GM12878 (cell line): Measurements from ENCODE around the gene DNAAF1. TPM values are rescaled to one million over a fixed set of nuclear protein-coding genes. Genes with fewer than 3 reads are reported as not detected.

Experiments
- ATAC-seq: fragments of 200-7000 bp; cut with Tn5 transposase; 3 replicates; pipeline ENCODE4 v1.9.1; 2020; ENCODE audit warnings: mild to moderate bottlenecking, moderate library complexity
- BruUV-seq: library from RNA; stranded (reverse); fragments of 400-500 nt; replicated peaks from 2 replicates; lab custom pipeline; 2021; lab: Mats Ljungman, UMichigan
- CTCF ChIA-PET: fragments of 300-600 bp; sonication (Branson Sonifier 250); formaldehyde crosslinking; extraction: SDS; loops from one replicate; lab custom pipeline; 2021; ENCODE audit warnings: inconsistent platforms; lab: Yijun Ruan, JAX
- POLR2A ChIA-PET: fragments of 350-600 bp; formaldehyde crosslinking; extraction: SDS; loops from one replicate; lab custom pipeline; 2021; ENCODE audit warnings: inconsistent platforms; lab: Charles Lee
- RAD21 ChIA-PET: fragments of 300-600 bp; sonication (Branson Sonifier 250); formaldehyde crosslinking; loops from one replicate; lab custom pipeline; 2023; ENCODE audit warnings: antibody characterized with exemption; ENCODE audit not compliant: unreplicated experiment; lab: Charles Lee
- SMC1A ChIA-PET: fragments of 300-600 bp; sonication (Branson Sonifier 250); formaldehyde crosslinking; loops from one replicate; lab custom pipeline; 2023; ENCODE audit not compliant: unreplicated experiment, uncharacterized antibody; lab: Charles Lee
- DNase-seq: peaks from one replicate; pipeline ENCODE4 v3.0.0-alpha.2; 2011; ENCODE audit warnings: low read depth, low spot score
- FAIRE-seq: peaks from 3 replicates; lab custom pipeline; 2011; peaks lifted over from hg19 to GRCh38; lab: Jason Lieb, UNC
- H2AFZ ChIP-seq: 2 replicates; pipeline ENCODE4 v1.6.0; 2011; ENCODE audit warnings: low read depth, low read length, control low read depth; ENCODE audit not compliant: control insufficient read depth
- H3K27ac ChIP-seq: 2 replicates; pipeline ENCODE4 v1.5.1; 2011; ENCODE audit warnings: control low read depth; ENCODE audit not compliant: control insufficient read depth, insufficient read depth
- H3K27me3 ChIP-seq, 2 experiments: replicated peaks in 1 of 2; 2 replicates each; pipeline versions ENCODE4 v1.6.0 to v1.6.1; 2011; ENCODE audit warnings: low read length in 1 of 2; ENCODE audit not compliant: control insufficient read depth in 2 of 2, insufficient read depth in 2 of 2
- H3K36me3 ChIP-seq, 2 experiments: 2 replicates each; pipeline ENCODE4 v1.5.1; 2011; ENCODE audit warnings: low read length in 1 of 2; ENCODE audit not compliant: control insufficient read depth in 2 of 2, insufficient read depth in 2 of 2
- H3K4me1 ChIP-seq: 2 replicates; pipeline ENCODE4 v1.6.1; 2011; ENCODE audit warnings: mild to moderate bottlenecking, low read length, moderate library complexity, mixed read lengths; ENCODE audit not compliant: control insufficient read depth, insufficient read depth
- H3K4me2 ChIP-seq: 2 replicates; pipeline ENCODE4 v1.6.0; 2011; ENCODE audit warnings: control low read depth; ENCODE audit not compliant: control insufficient read depth, insufficient read depth
- H3K4me3 ChIP-seq: fragments of 200-600 bp; sonication (generic); 2 replicates; pipeline ENCODE4 v1.5.1; 2016
- H3K79me2 ChIP-seq: 2 replicates; pipeline ENCODE4 v1.6.0; 2011; ENCODE audit warnings: low read length; ENCODE audit not compliant: control insufficient read depth, insufficient read depth
- H3K9ac ChIP-seq: 2 replicates; pipeline ENCODE4 v1.8.0; 2011; ENCODE audit warnings: low read length, control low read depth, mixed read lengths; ENCODE audit not compliant: control insufficient read depth, insufficient read depth
- H3K9me3 ChIP-seq: replicated peaks from 3 replicates; pipeline ENCODE4 v1.5.1; 2011; ENCODE audit warnings: mild to moderate bottlenecking, low read length; ENCODE audit not compliant: control insufficient read depth, insufficient read depth
- H4K20me1 ChIP-seq: 2 replicates; pipeline ENCODE4 v1.6.0; 2011; ENCODE audit not compliant: control insufficient read depth, insufficient read depth
- ASH2L ChIP-seq: fragments of 300-600, 200-600 bp; sonication (generic); IDR thresholded peaks from 2 replicates; pipeline ENCODE4 v1.6.1; 2017; ENCODE audit warnings: low read depth, mild to moderate bottlenecking, borderline replicate concordance
- ATF3 ChIP-seq: IDR thresholded peaks from 2 replicates; pipeline ENCODE4 v1.6.1; 2011; ENCODE audit warnings: low read depth, mild to moderate bottlenecking, low read length, moderate library complexity, borderline replicate concordance; ENCODE audit errors: extremely low read depth
- CREM ChIP-seq: IDR thresholded peaks from 2 replicates; pipeline ENCODE4 v1.6.1; 2014; ENCODE audit warnings: antibody characterized with exemption, low read depth
- IKZF1 ChIP-seq: fragments of 450-650 bp; conservative IDR thresholded peaks from 2 replicates; pipeline ENCODE4 v1.6.1; 2017; ENCODE audit warnings: antibody characterized with exemption, mild to moderate bottlenecking
- POLR2AphosphoS2 ChIP-seq: IDR thresholded peaks from 2 replicates; pipeline ENCODE4 v1.6.1; 2011; ENCODE audit warnings: low read depth, mild to moderate bottlenecking, low read length, improper control_type of control experiment, moderate library complexity
- POLR2AphosphoS5 ChIP-seq: IDR thresholded peaks from 2 replicates; pipeline ENCODE4 v1.6.1; 2011; ENCODE audit warnings: mild to moderate bottlenecking, low read length, inconsistent platforms
- RAD21 ChIP-seq: IDR thresholded peaks from 2 replicates; pipeline ENCODE4 v1.6.1; 2011; ENCODE audit warnings: mild to moderate bottlenecking, low read depth, low read length, moderate library complexity; ENCODE audit not compliant: insufficient read depth
- SMC3 ChIP-seq: IDR thresholded peaks from 2 replicates; pipeline ENCODE4 v1.6.1; 2011; ENCODE audit warnings: low read length, improper control_type of control experiment, borderline replicate concordance
- USF2 ChIP-seq: IDR thresholded peaks from 2 replicates; pipeline ENCODE4 v1.6.1; 2011; ENCODE audit warnings: low read depth, low read length, improper control_type of control experiment, borderline replicate concordance
- WGBS: methylation state at CpG from one replicate; pipeline ENCODE4 v1.1.6; 2016; ENCODE audit warnings: low lambda C conversion rate; ENCODE audit not compliant: insufficient replicate concordance, insufficient coverage; ENCODE audit errors: missing lambda C conversion rate; 5-methylcytosine and 5-hydroxymethylcytosine counted together
- in situ Hi-C: fragments of 300-500 bp; cut with MboI; formaldehyde crosslinking; loops from 9 replicates; pipeline ENCODE4 v1.14.3; 2018; ENCODE audit warnings: mixed read lengths
- intact Hi-C: fragments of 100-400 bp; cut with micrococcal nuclease; formaldehyde crosslinking; loops from one replicate; pipeline ENCODE4 v1.14.2; 2022; ENCODE audit not compliant: unreplicated experiment
- polyA plus RNA-seq, 11 experiments: library from polyadenylated mRNA; depleted of rRNA in 4 of 11; unstranded in 6 of 11; stranded (reverse) in 5 of 11; fragments of >200 nt; fragmentation: Nextera tagmentation in 4 of 11; fragmentation: Illumina TruSeq in 1 of 11; extraction: Ambion mirVana in 4 of 11; extraction: Trizol in 1 of 11; gene quantifications; 1 replicate in 1 of 11; 2 replicates in 10 of 11; pipeline versions ENCODE4 v1.2.1 to v1.2.3, GENCODE V29; 2011 to 2016; ENCODE audit warnings: inconsistent platforms in 2 of 11, missing spikeins in 2 of 11, low read depth in 1 of 11
- total RNA-seq, 4 experiments: library from RNA; depleted of rRNA in 3 of 4; stranded (reverse); fragments of >200 nt in 3 of 4; fragmentation: Illumina TruSeq in 1 of 4; extraction: Trizol in 1 of 4; gene quantifications; 2 replicates each; pipeline versions ENCODE4 v1.2.1 to v1.2.3, GENCODE V29; 2013 to 2021
- TF ChIP-seq, protein P1 (sequence below): fragments of 150-350 bp; IDR thresholded peaks from 2 replicates; pipeline ENCODE4 v1.6.1; 2016; ENCODE audit warnings: low read depth, low read length

DNAAF1 gene
- total and polyA plus RNA-seq, 10 of the 15 experiments (the other 5 are each of a cell fraction or from before 2014, with no cell fraction given): 0.02 to 0.76 (median 0.08) TPM; not detected in 6

- Histone ChIP-seq H3K27me3 (no peaks in the 10 kb centered on the region), H3K9me3 (no peaks in the 10 kb centered on the region), H3K79me2 (no peaks in the 10 kb centered on the region), H3K27ac (no peak overlapping the region), H3K4me3 (no peak overlapping the region), H3K36me3 (peaks cover 5 to 12% of the 10 kb centered on the region in 2 experiments; a peak in 3 of 4 replicates), H3K4me2 (peak overlapping the region; percentile 62; the same call in 1 of the 2 replicates), H3K9ac (no peak overlapping the region), H4K20me1 (no peaks in the 10 kb centered on the region), H2AFZ (no peak overlapping the region), H3K4me1 (peaks cover 13% of the 10 kb centered on the region)
- ATAC-seq (no peak; the same call in 1 of the 3 replicates), DNase-seq (no peak), FAIRE-seq (no peak)
- no TSS peak for BruUV-seq
- POLR2A ChIA-PET: no interaction called here
- intact Hi-C loops: no loop called here
- RAD21 ChIA-PET: interaction anchor here (1.0 to 2.0 kb wide), 4 partner anchors 88 to 110 kb away, joined by 5 to 13 read pairs (median 6); no protein-coding TSS in a partner anchor
- in situ Hi-C loops: no loop called here
- SMC1A ChIA-PET: interaction anchor here (1.4 to 2.4 kb wide), 2 partner anchors 90 to 92 kb away, joined by 3 to 12 read pairs; no protein-coding TSS in a partner anchor
- CTCF ChIA-PET: interaction anchor here (0.8 to 7.1 kb wide), 5 partner anchors 10 to 117 kb away, joined by 3 to 82 read pairs (median 11); partner anchors contain the start of gene TAF1C
- 68% methylated on average over 18 of the region's 18 CpGs for WGBS
- TF ChIP-seq ASH2L (no peak), POLR2AphosphoS5 (peak; percentile 41; the same call in 1 of the 2 replicates), CREM (no peak)
- TF ChIP-seq, all 136 proteins: peak for 1
Measured at GRCh38 chr16:84176192-84177053, 31.3 kb downstream of the DNAAF1 start.

DNA sequence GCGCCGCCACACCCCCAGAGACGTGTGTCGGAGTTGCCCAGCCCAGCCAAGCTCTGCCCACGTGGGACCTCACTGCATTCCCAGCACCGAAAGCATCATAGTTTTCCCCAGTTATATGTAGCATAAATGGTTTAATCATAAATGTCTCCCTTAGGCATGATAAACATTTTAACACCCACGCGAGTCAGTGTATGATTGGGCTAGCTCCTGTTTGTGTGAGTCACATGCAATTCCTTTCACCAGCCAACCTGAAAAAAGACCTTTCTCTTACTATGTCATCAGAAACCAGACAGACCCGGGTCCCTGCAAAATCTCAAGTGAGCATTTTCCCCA, 32.6 kb downstream of the DNAAF1 start:
- no peak for DNase-seq
- H3K4me1 ChIP-seq: peaks cover 13% of the 10 kb centered on the region
- no peaks in the 10 kb centered on the region for H3K27me3 ChIP-seq
- H3K79me2 ChIP-seq: no peaks in the 10 kb centered on the region
- intact Hi-C loops: no loop called here
- no TSS peak for BruUV-seq
- H3K36me3 ChIP-seq: peaks cover 5 to 17% of the 10 kb centered on the region in 2 experiments; a peak in 3 of 4 replicates
- ChIA-PET RAD21 (no interaction called here), CTCF (interaction anchor here (4.7 to 7.1 kb wide), 2 partner anchors 9 to 91 kb away, joined by 30 to 82 read pairs; partner anchors contain the start of gene TAF1C), SMC1A (no interaction called here), POLR2A (no interaction called here)
- no peaks in the 10 kb centered on the region for H4K20me1 ChIP-seq
- no peak for ATAC-seq
- H2AFZ ChIP-seq: no peak overlapping the region
- H3K9me3 ChIP-seq: no peaks in the 10 kb centered on the region
- no peak overlapping the region for H3K4me2 ChIP-seq
- WGBS: 83% methylated on average over 9 of the region's 9 CpGs
- FAIRE-seq: no peak
- no peak overlapping the region for H3K27ac ChIP-seq
- no peak overlapping the region for H3K4me3 ChIP-seq
- in situ Hi-C loops: no loop called here
- H3K9ac ChIP-seq: no peak overlapping the region
- no peak for TF ChIP-seq USF2
- TF ChIP-seq IKZF1: no peak
- TF ChIP-seq ATF3: no peak
- TF ChIP-seq, protein P1, sequence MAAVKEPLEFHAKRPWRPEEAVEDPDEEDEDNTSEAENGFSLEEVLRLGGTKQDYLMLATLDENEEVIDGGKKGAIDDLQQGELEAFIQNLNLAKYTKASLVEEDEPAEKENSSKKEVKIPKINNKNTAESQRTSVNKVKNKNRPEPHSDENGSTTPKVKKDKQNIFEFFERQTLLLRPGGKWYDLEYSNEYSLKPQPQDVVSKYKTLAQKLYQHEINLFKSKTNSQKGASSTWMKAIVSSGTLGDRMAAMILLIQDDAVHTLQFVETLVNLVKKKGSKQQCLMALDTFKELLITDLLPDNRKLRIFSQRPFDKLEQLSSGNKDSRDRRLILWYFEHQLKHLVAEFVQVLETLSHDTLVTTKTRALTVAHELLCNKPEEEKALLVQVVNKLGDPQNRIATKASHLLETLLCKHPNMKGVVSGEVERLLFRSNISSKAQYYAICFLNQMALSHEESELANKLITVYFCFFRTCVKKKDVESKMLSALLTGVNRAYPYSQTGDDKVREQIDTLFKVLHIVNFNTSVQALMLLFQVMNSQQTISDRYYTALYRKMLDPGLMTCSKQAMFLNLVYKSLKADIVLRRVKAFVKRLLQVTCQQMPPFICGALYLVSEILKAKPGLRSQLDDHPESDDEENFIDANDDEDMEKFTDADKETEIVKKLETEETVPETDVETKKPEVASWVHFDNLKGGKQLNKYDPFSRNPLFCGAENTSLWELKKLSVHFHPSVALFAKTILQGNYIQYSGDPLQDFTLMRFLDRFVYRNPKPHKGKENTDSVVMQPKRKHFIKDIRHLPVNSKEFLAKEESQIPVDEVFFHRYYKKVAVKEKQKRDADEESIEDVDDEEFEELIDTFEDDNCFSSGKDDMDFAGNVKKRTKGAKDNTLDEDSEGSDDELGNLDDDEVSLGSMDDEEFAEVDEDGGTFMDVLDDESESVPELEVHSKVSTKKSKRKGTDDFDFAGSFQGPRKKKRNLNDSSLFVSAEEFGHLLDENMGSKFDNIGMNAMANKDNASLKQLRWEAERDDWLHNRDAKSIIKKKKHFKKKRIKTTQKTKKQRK: no peak
- TF ChIP-seq POLR2AphosphoS2: no peak
- TF ChIP-seq ASH2L: no peak
- TF ChIP-seq SMC3: no peak
- TF ChIP-seq RAD21: no peak
